Right atrium auricular region (tissue), 2 donors: ENCODE data around the gene RPTOR. TPM values are rescaled to one million over a fixed set of nuclear protein-coding genes. Genes with fewer than 3 reads are reported as not detected.

ENCODE experiments used
- DNase-seq: peaks from one replicate; pipeline ENCODE4 v3.0.0-alpha.2; 2019; ENCODE audit warnings: low spot score
- H3K27ac ChIP-seq, 2 donors: fragments of 200-600 bp; sonication (generic); 1 replicate in 1 of 2; 2 replicates in 1 of 2; pipeline ENCODE4 v1.5.1; 2016 to 2019
- H3K27me3 ChIP-seq, 2 donors: fragments of 200-600 bp; sonication (generic); one replicate each; pipeline versions ENCODE4 v1.5.1 to v1.6.0; 2017 to 2019
- H3K36me3 ChIP-seq: fragments of 200-600 bp; sonication (generic); one replicate; pipeline ENCODE4 v1.5.1; 2016
- H3K4me1 ChIP-seq, 2 donors: fragments of 200-600 bp; sonication (generic); one replicate each; pipeline versions ENCODE4 v1.5.1 to v1.6.0; 2017 to 2019
- H3K4me3 ChIP-seq, 2 donors: fragments of 200-600 bp; sonication (generic); 1 replicate in 1 of 2; 2 replicates in 1 of 2; pipeline ENCODE4 v1.5.1; 2017 to 2019; ENCODE audit warnings: mild to moderate bottlenecking in 1 of 2, moderate library complexity in 1 of 2
- H3K9me3 ChIP-seq, 2 donors: fragments of 200-600 bp; sonication (generic); one replicate each; pipeline ENCODE4 v1.5.1; 2019
- total RNA-seq, 2 donors: library from RNA; depleted of rRNA; stranded (reverse); fragments of >200 nt; gene quantifications; one replicate each; pipeline ENCODE4 v1.1.0, GENCODE V29; 2016
- TF ChIP-seq, protein P1 (sequence below), 2 donors: fragments of 200-600 bp; sonication (generic); IDR thresholded peaks; one replicate each; pipeline ENCODE4 v1.5.1; 2019; ENCODE audit warnings: antibody characterized with exemption in 2 of 2

RPTOR gene
- total RNA-seq, 2 donors from 2014 or later, result 19.9 to 22.6 TPM

DNA sequence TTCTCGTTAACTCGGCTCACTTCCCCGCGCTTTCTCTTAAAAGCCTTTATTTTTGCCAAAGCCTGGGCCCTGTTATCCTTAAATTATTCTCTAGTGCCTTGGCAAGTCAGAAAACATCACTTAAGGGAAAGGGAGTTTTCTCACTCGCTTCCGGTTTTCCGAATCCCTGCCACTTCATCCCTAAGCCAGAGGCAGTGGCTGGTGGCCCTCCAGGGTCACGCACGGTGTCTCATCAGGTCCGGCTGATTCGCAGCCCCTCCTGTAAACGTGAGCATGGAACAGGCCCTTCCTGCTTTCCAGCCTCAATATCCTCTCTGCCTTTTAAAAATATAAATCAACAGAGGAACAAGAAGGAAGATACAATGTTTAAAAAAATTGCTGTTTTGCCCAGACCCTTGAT, 304.5 kb downstream of the RPTOR start:
- no peak overlapping the region for H3K4me3 ChIP-seq
- no peaks in the 10 kb centered on the region for H3K9me3 ChIP-seq
- no peaks in the 10 kb centered on the region for H3K4me1 ChIP-seq
- H3K36me3 ChIP-seq, result peaks cover 26% of the 10 kb centered on the region
- no peaks in the 10 kb centered on the region for H3K27me3 ChIP-seq
- no peak overlapping the region for H3K27ac ChIP-seq
- DNase-seq, result no peak
- TF ChIP-seq, protein P1, sequence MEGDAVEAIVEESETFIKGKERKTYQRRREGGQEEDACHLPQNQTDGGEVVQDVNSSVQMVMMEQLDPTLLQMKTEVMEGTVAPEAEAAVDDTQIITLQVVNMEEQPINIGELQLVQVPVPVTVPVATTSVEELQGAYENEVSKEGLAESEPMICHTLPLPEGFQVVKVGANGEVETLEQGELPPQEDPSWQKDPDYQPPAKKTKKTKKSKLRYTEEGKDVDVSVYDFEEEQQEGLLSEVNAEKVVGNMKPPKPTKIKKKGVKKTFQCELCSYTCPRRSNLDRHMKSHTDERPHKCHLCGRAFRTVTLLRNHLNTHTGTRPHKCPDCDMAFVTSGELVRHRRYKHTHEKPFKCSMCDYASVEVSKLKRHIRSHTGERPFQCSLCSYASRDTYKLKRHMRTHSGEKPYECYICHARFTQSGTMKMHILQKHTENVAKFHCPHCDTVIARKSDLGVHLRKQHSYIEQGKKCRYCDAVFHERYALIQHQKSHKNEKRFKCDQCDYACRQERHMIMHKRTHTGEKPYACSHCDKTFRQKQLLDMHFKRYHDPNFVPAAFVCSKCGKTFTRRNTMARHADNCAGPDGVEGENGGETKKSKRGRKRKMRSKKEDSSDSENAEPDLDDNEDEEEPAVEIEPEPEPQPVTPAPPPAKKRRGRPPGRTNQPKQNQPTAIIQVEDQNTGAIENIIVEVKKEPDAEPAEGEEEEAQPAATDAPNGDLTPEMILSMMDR (IDR thresholded peaks at IDR 0.05), result no peak

DNA sequence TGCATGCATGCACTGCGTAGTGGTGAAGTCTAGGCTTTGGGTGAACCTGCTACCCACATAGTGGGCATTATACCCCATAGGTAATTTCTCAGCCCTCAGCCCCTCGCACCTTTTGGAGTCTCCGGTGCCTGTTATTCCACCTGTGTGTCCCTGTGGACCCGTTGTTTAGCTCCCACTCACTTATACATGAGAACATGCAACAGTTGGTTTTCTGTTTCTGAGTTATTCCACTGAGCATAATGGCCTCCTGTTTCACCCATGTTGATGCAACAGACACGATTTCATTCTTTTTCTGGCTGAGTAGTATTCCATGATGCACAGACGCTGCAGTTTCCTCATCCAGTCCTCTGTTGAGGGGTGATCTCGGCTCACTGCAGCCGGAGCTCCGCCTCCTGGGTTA, 305.5 kb downstream of the RPTOR start:
- peaks cover 26% of the 10 kb centered on the region for H3K36me3 ChIP-seq

DNA sequence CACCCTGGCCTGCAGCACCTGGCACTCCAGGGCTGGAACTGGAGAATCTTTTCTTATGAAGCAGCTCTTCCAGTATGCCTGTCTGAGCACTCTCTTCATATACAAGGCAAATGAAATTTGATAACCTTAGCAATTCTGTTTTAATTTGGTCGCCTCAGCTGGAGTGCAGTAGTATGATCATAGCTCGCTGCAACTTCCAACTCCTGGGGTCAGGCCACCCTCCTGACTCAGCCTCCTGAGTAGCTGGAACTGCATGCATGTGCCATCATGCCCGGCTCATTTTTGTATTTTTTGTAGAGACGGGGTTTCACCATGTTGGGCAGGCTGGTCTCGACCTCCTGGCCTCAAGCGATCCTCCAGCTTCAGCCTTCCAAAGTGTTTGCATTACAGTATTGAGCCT, 306.2 kb downstream of the RPTOR start:
- no peaks in the 10 kb centered on the region for H3K4me1 ChIP-seq
- H3K9me3 ChIP-seq, result no peaks in the 10 kb centered on the region
- no peak overlapping the region for H3K4me3 ChIP-seq
- peaks cover 25% of the 10 kb centered on the region for H3K36me3 ChIP-seq
- no peak overlapping the region for H3K27ac ChIP-seq
- TF ChIP-seq, protein P1 (IDR thresholded peaks at IDR 0.05), result no peak
- no peak for DNase-seq
- no peaks in the 10 kb centered on the region for H3K27me3 ChIP-seq

More for the DNA sequence above, 305.5 kb downstream of the RPTOR start:
- H3K4me1 ChIP-seq, result no peaks in the 10 kb centered on the region
- no peak for DNase-seq
- no peaks in the 10 kb centered on the region for H3K27me3 ChIP-seq
- H3K27ac ChIP-seq, result no peak overlapping the region
- H3K9me3 ChIP-seq, result no peaks in the 10 kb centered on the region
- TF ChIP-seq, protein P1 (IDR thresholded peaks at IDR 0.05), result no peak
- H3K4me3 ChIP-seq, result no peak overlapping the region

DNA sequence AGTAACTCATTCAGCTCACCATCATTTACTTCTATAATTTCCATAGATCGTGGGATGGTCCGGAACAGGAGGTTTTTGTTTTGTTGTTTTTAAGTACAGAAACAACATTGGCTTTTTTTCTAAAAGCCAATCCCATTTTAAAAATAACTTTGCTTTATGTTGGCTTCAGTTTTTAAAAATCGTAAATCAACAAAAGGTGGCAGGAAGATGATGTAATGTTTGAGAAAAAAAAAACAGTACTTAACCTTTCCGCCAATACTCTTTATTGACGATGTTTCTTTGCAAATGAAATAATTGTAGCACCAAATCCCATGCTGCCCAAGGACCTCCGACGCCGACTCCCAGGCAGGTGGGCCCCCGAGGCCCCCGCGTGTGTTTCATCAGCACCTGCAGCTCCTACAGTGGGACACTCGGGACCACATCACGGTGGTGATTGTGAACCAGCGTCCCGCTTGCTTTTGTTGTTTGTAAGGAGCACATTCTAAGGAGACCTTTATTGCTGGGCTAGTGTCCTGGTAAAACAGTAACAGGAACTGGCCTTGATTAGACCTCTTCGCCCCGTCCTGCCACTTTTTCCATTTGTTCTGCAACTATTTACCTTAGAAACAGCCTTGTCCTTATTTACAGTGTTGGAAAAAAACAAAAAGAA, 306.8 kb downstream of the RPTOR start:
- TF ChIP-seq, protein P1 (IDR thresholded peaks at IDR 0.05), result no peak
- no peak for DNase-seq
- Histone ChIP-seq H3K4me3 (no peak overlapping the region), H3K36me3 (peaks cover 19% of the 10 kb centered on the region), H3K9me3 (no peaks in the 10 kb centered on the region), H3K27ac (no peak overlapping the region), H3K27me3 (no peaks in the 10 kb centered on the region), H3K4me1 (no peaks in the 10 kb centered on the region)

DNA sequence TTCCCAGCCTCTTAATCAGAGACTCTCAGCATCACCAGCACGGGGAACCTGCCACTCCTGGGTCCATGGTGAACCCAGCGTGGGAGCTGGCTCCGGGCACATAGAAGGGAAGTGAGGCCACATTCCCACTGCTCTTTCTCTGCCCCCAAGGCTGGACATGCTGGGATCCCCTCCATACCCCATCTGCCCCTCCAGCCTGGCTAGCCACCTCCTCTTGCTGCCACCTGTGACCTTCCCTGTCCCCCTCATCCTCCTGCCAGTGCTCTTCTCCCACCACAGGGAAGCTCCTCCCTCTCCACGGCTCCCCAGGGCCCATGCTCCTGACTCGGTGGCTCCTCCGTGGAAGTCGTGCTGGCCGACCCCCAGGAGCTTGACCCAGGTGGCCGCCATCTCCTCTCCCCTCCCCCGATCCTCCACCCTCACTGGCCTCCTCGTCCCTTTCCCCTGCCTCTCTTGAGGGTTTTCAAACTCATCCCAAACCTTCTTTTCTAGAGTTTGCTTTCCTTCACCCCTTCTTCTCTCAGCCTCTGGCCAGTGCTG, 307.9 kb downstream of the RPTOR start:
- H3K9me3 ChIP-seq, result no peaks in the 10 kb centered on the region
- H3K27me3 ChIP-seq, result no peaks in the 10 kb centered on the region
- no peak for DNase-seq
- H3K27ac ChIP-seq, result no peak overlapping the region
- TF ChIP-seq, protein P1 (IDR thresholded peaks at IDR 0.05), result no peak
- peaks cover 9% of the 10 kb centered on the region for H3K36me3 ChIP-seq
- H3K4me1 ChIP-seq, result no peaks in the 10 kb centered on the region
- no peak overlapping the region for H3K4me3 ChIP-seq

DNA sequence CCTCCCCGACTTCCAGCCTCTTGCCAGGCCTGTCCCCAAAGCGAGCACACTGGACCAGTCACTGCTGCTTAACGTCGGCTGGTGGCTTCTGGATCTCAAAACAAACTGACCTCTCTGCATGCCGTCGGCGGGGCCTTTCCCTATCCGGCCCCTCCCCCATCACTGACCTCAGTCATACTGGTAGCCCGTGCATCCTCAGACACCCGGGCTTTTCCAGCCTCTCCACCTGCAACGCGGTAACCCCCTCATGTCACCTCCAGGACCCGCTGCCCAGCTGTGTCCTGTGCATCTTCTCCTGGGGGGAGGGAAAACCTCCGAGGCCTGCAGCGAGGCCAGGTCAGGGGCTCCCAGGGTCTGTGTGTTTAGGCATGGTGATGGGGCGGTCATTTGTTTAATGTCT, 308.4 kb downstream of the RPTOR start:
- TF ChIP-seq, protein P1 (IDR thresholded peaks at IDR 0.05), result no peak
- Histone ChIP-seq H3K27me3 (no peaks in the 10 kb centered on the region), H3K4me1 (no peaks in the 10 kb centered on the region), H3K4me3 (no peak overlapping the region), H3K27ac (no peak overlapping the region), H3K36me3 (peaks cover 4% of the 10 kb centered on the region), H3K9me3 (no peaks in the 10 kb centered on the region)
- no peak for DNase-seq
